H1 (cell line): ENCODE results near the gene CCNB1. TPM values are rescaled to one million over a fixed set of nuclear protein-coding genes. Genes with fewer than 3 reads are reported as not detected.

ENCODE experiments used
- CTCF ChIA-PET: fragments of 300-600 bp; sonication (Branson Sonifier 250); formaldehyde crosslinking; loops from one replicate; lab custom pipeline; 2021; ENCODE audit not compliant: partially characterized antibody; lab: Charles Lee
- POLR2A ChIA-PET: fragments of 300-600 bp; sonication (Branson Sonifier 250); formaldehyde crosslinking; loops from one replicate; lab custom pipeline; 2021; ENCODE audit warnings: inconsistent platforms; ENCODE audit not compliant: partially characterized antibody; lab: Charles Lee
- DNase-seq, 2 experiments: peaks; one replicate each; pipeline versions ENCODE4 v3.0.0 to v3.0.0-alpha.2; 2010 to 2022; ENCODE audit warnings: low spot score in 2 of 2, low read depth in 1 of 2, mixed read lengths in 1 of 2
- FAIRE-seq: peaks from 2 replicates; lab custom pipeline; 2011; peaks lifted over from hg19 to GRCh38; lab: Jason Lieb, UNC
- H2AFZ ChIP-seq: 2 replicates; pipeline ENCODE4 v1.8.1; 2012; ENCODE audit warnings: low read length, inconsistent platforms
- H2AK5ac ChIP-seq: 2 replicates; pipeline ENCODE4 v1.6.1; 2013; ENCODE audit warnings: low read depth, low read length
- H2BK120ac ChIP-seq: replicated peaks from 2 replicates; pipeline ENCODE3; 2013; ENCODE audit warnings: low read depth, low read length, inconsistent platforms
- H2BK12ac ChIP-seq: 2 replicates; pipeline ENCODE4 v1.6.1; 2013; ENCODE audit warnings: low read depth, low read length
- H2BK15ac ChIP-seq: 2 replicates; pipeline ENCODE4 v1.6.1; 2013; ENCODE audit warnings: low read length
- H2BK20ac ChIP-seq: 2 replicates; pipeline ENCODE4 v1.6.1; 2013; ENCODE audit warnings: low read length
- H2BK5ac ChIP-seq: 2 replicates; pipeline ENCODE4 v1.6.1; 2013; ENCODE audit warnings: low read depth, low read length
- H3K14ac ChIP-seq: 2 replicates; pipeline ENCODE4 v1.6.1; 2013; ENCODE audit warnings: inconsistent platforms; ENCODE audit not compliant: insufficient read length
- H3K18ac ChIP-seq: 2 replicates; pipeline ENCODE4 v1.6.1; 2013; ENCODE audit warnings: low read length; ENCODE audit errors: extremely low read depth
- H3K23ac ChIP-seq: 2 replicates; pipeline ENCODE4 v1.6.1; 2013; ENCODE audit warnings: inconsistent platforms; ENCODE audit not compliant: insufficient read length
- H3K23me2 ChIP-seq: 2 replicates; pipeline ENCODE4 v1.6.1; 2013; ENCODE audit warnings: low read depth, low read length
- H3K27ac ChIP-seq: 2 replicates; pipeline ENCODE4 v1.6.1; 2011; ENCODE audit warnings: low read depth, low read length, inconsistent platforms
- H3K27me3 ChIP-seq, 4 experiments: replicated peaks in 1 of 4; 1 replicate in 1 of 4; 2 replicates in 3 of 4; pipeline versions ENCODE4 v1.6.1 to v1.8.1; 2011 to 2013; ENCODE audit warnings: low read length in 3 of 4, mild to moderate bottlenecking in 3 of 4, inconsistent platforms in 2 of 4, mixed read lengths in 2 of 4, moderate library complexity in 1 of 4; ENCODE audit not compliant: control insufficient read depth in 3 of 4, insufficient read depth in 3 of 4; ENCODE audit errors: extremely low read depth in 1 of 4
- H3K36me3 ChIP-seq, 4 experiments: 2 replicates each; pipeline versions ENCODE4 v1.6.1 to v1.8.1; 2011 to 2013; ENCODE audit warnings: mild to moderate bottlenecking in 4 of 4, low read length in 3 of 4, moderate library complexity in 2 of 4, control low read depth in 1 of 4, inconsistent platforms in 1 of 4; ENCODE audit not compliant: insufficient read depth in 4 of 4, control insufficient read depth in 2 of 4
- H3K4ac ChIP-seq: replicated peaks from 2 replicates; pipeline ENCODE3; 2013; ENCODE audit warnings: low read length, low read depth, mixed read lengths, inconsistent platforms; ENCODE audit not compliant: insufficient read length
- H3K4me1 ChIP-seq, 4 experiments: replicated peaks in 1 of 4; 1 replicate in 1 of 4; 2 replicates in 3 of 4; pipeline versions ENCODE4 v1.6.1 to v1.8.1; 2011 to 2013; ENCODE audit warnings: low read length in 3 of 4, inconsistent platforms in 2 of 4, mixed read lengths in 1 of 4; ENCODE audit not compliant: insufficient read depth in 4 of 4, control insufficient read depth in 3 of 4
- H3K4me2 ChIP-seq, 2 experiments: 2 replicates each; pipeline versions ENCODE4 v1.6.1 to v1.8.1; 2011 to 2013; ENCODE audit warnings: low read depth in 2 of 2, low read length in 2 of 2, control low read depth in 1 of 2, inconsistent platforms in 1 of 2, mild to moderate bottlenecking in 1 of 2; ENCODE audit not compliant: insufficient read depth in 1 of 2
- H3K4me3 ChIP-seq, 4 experiments: fragments of 200-600, 300-600 bp in 1 of 4; sonication (generic), shearing (Covaris generic), sonication (Bioruptor Twin) in 1 of 4; 2 replicates each; pipeline versions ENCODE4 v1.5.1 to v1.8.1; 2011 to 2016; ENCODE audit warnings: low read length in 4 of 4, low read depth in 3 of 4, control low read depth in 2 of 4, inconsistent platforms in 2 of 4, mild to moderate bottlenecking in 2 of 4, mixed read lengths in 1 of 4, moderate library complexity in 1 of 4; ENCODE audit not compliant: insufficient read depth in 2 of 4; ENCODE audit errors: extremely low read depth in 1 of 4
- H3K56ac ChIP-seq: replicated peaks from 2 replicates; pipeline ENCODE3; 2013; ENCODE audit warnings: low read depth, mild to moderate bottlenecking, mixed read lengths, low read length, inconsistent platforms; ENCODE audit not compliant: insufficient read length
- H3K79me1 ChIP-seq: 2 replicates; pipeline ENCODE4 v1.6.1; 2013; ENCODE audit warnings: low read depth, low read length, control low read depth
- H3K79me2 ChIP-seq, 2 experiments: 2 replicates each; pipeline versions ENCODE4 v1.6.1 to v1.8.1; 2012 to 2013; ENCODE audit warnings: low read length in 2 of 2, mild to moderate bottlenecking in 2 of 2, inconsistent platforms in 1 of 2; ENCODE audit not compliant: insufficient read depth in 2 of 2, control insufficient read depth in 1 of 2
- H3K9ac ChIP-seq, 4 experiments: replicated peaks in 1 of 4; 1 replicate in 1 of 4; 2 replicates in 3 of 4; pipeline versions ENCODE4 v1.6.1 to v1.8.1; 2011 to 2013; ENCODE audit warnings: low read depth in 3 of 4, low read length in 3 of 4, control low read depth in 2 of 4, mild to moderate bottlenecking in 2 of 4, moderate library complexity in 2 of 4, inconsistent platforms in 1 of 4; ENCODE audit errors: extremely low read depth in 1 of 4
- H3K9me3 ChIP-seq, 2 experiments: 2 replicates each; pipeline versions ENCODE4 v1.6.1 to v1.8.1; 2012 to 2013; ENCODE audit warnings: mild to moderate bottlenecking in 2 of 2, moderate library complexity in 2 of 2, control low read depth in 1 of 2, inconsistent platforms in 1 of 2, low read depth in 1 of 2, low read length in 1 of 2, mixed read lengths in 1 of 2; ENCODE audit not compliant: insufficient read depth in 2 of 2
- H4K20me1 ChIP-seq, 2 experiments: replicated peaks in 1 of 2; 2 replicates each; pipeline versions ENCODE3 to v1.8.1; 2011 to 2013; ENCODE audit warnings: inconsistent platforms in 2 of 2, low read length in 2 of 2, mild to moderate bottlenecking in 1 of 2; ENCODE audit not compliant: insufficient read depth in 2 of 2, control insufficient read depth in 1 of 2
- H4K5ac ChIP-seq: 2 replicates; pipeline ENCODE4 v1.6.1; 2013; ENCODE audit warnings: low read length, low read depth, mixed read lengths, inconsistent platforms; ENCODE audit not compliant: insufficient read length
- H4K8ac ChIP-seq: 2 replicates; pipeline ENCODE4 v1.8.0; 2013; ENCODE audit warnings: mild to moderate bottlenecking, moderate library complexity, low read length, inconsistent platforms; ENCODE audit not compliant: insufficient read depth; ENCODE audit errors: extremely low read depth
- H4K91ac ChIP-seq: replicated peaks from 2 replicates; pipeline ENCODE3; 2013; ENCODE audit warnings: low read length, mixed read lengths, inconsistent platforms; ENCODE audit not compliant: insufficient read length
- CBX5 ChIP-seq: fragments of 300-800, 300-1000 bp; sonication (generic); IDR thresholded peaks from 2 replicates; pipeline ENCODE4 v1.7.1; 2016; ENCODE audit warnings: antibody characterized with exemption, low read length, low read depth
- EP300 ChIP-seq, 2 experiments: IDR thresholded peaks; 1 replicate in 1 of 2; 2 replicates in 1 of 2; pipeline ENCODE4 v1.6.1; 2011 to 2012; ENCODE audit warnings: low read depth in 2 of 2, low read length in 2 of 2, mild to moderate bottlenecking in 2 of 2, borderline replicate concordance in 1 of 2, inconsistent platforms in 1 of 2, moderate library complexity in 1 of 2
- JUND ChIP-seq: IDR thresholded peaks from 2 replicates; pipeline ENCODE4 v1.6.1; 2011; ENCODE audit warnings: mild to moderate bottlenecking, improper control_type of control experiment, low read length
- MAFK ChIP-seq: IDR thresholded peaks from 2 replicates; pipeline ENCODE4 v1.6.1; 2012; ENCODE audit warnings: low read depth, mild to moderate bottlenecking, improper control_type of control experiment, low read length
- NANOG ChIP-seq: IDR thresholded peaks from 2 replicates; pipeline ENCODE4 v1.6.1; 2011; ENCODE audit warnings: low read length, low read depth, mild to moderate bottlenecking, inconsistent platforms; ENCODE audit not compliant: insufficient read depth, poor library complexity, severe bottlenecking
- POLR2AphosphoS5 ChIP-seq: IDR thresholded peaks from 2 replicates; pipeline ENCODE4 v1.6.1; 2011; ENCODE audit warnings: low read depth, low read length
- SAP30 ChIP-seq: fragments of 300-600 bp; sonication (generic); IDR thresholded peaks from 2 replicates; pipeline ENCODE4 v1.7.1; 2012; ENCODE audit warnings: low read length, moderate library complexity, mild to moderate bottlenecking, inconsistent platforms; ENCODE audit not compliant: insufficient read depth, insufficient replicate concordance
- SUZ12 ChIP-seq: fragments of 200-600 bp; sonication (generic); IDR thresholded peaks from 2 replicates; pipeline ENCODE4 v1.6.1; 2012; ENCODE audit warnings: mild to moderate bottlenecking, inconsistent platforms, low read length, moderate library complexity, mixed read lengths
- TAF1 ChIP-seq: IDR thresholded peaks from 2 replicates; pipeline ENCODE4 v1.6.1; 2011; ENCODE audit warnings: mild to moderate bottlenecking, low read depth, low read length
- TBP ChIP-seq: IDR thresholded peaks from 2 replicates; pipeline ENCODE4 v1.6.1; 2011; ENCODE audit warnings: low read depth, low read length, improper control_type of control experiment
- WGBS, 2 experiments: shearing (Covaris generic) in 1 of 2; methylation state at CpG; one replicate each; pipeline versions ENCODE4 v1.1.6 to v1.1.7; 2013 to 2015; ENCODE audit warnings: low lambda C conversion rate in 2 of 2, mixed read lengths in 2 of 2, inconsistent platforms in 1 of 2, low coverage in 1 of 2, missing lambda C conversion rate in 1 of 2; ENCODE audit not compliant: insufficient replicate concordance in 2 of 2, insufficient coverage in 1 of 2, insufficient read length in 1 of 2; ENCODE audit errors: extremely low coverage in 1 of 2, missing lambda C conversion rate in 1 of 2; 5-methylcytosine and 5-hydroxymethylcytosine counted together
- polyA plus RNA-seq, 7 experiments: library from polyadenylated mRNA; depleted of rRNA in 3 of 7; stranded (reverse) in 5 of 7; unstranded in 2 of 7; fragments of >200 nt in 5 of 7; fragments of 200-250 nt in 2 of 7; gene quantifications; 1 replicate in 5 of 7; 2 replicates in 1 of 7; 4 replicates in 1 of 7; pipeline versions ENCODE4 v1.2.1 to v1.2.3, GENCODE V29; 2011 to 2013; ENCODE audit warnings: missing spikeins in 2 of 7, mixed read lengths in 2 of 7
- total RNA-seq: library from RNA; stranded (reverse); fragmentation: NEBNext Ultra II Directional; extraction: Animal tissue kit (Norgen Biotek cat#: 25700); gene quantifications from 2 replicates; pipeline ENCODE4 v1.2.1, GENCODE V29; 2021

Gene CCNB1
- total and polyA plus RNA-seq, 2 of the 8 experiments (the other 6 are each of a cell fraction or from before 2014, with no cell fraction given) = 122 to 338 TPM

DNA sequence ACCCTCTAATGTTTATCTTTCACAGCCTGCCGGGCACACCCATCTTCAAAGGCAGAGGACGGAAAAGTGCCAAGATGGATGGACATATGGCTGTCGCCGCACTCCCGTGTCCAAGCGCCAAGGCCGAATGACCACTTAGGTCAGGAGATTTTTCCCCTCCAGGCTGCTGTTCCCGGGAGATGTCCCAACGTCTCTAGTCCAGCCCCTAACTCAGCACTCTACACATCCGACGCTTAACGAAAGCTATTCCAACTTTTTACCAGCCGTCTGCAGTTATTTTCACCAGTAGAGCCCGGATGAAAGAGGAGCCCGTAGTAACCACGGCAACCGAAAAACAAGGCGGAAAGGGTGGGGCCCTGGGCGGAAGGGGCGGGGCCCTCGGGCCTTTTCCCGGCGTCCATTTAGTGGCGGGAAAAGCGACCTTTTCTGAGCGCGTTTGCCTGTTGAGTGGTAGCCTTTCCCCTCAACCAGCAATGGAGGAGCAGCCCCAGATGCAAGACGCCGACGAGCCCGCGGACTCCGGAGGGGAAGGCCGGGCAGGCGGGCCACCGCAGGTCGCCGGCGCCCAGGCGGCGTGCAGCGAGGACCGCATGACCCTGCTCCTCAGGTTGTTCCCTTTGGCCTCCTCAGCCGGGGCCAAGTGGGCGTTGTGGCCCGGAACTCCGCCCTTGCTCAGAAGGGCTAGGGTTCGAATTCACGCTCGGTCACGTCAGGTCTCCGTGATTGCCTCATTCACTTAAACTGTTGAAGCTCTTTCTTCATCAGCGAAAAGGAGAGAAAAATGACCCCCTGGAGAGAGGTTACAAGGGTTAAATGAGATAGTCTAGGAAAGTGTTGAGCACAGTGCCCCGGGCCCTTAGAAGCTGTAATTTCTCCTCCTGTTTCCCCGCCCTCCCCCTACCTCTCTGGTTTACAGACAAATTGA is 22.5 kb downstream of the CCNB1 start, which contains the start of gene CENPH:
Gene CENPH (plus strand): TSS at position 422 of the 925 bp plus-strand sequence. CDS start 52 bp downstream, at position 474.
- Histone ChIP-seq H3K23me2 (peaks cover 8% of the 10 kb centered on the region; the same call in 1 of the 2 replicates), H4K5ac (peak within 1 kb of the TSS; percentile 94), H2BK15ac (no peak within 1 kb of the TSS), H2BK20ac (no peak within 1 kb of the TSS), H3K23ac (no peak within 1 kb of the TSS), H3K18ac (peak within 1 kb of the TSS; percentile 97), H3K27ac (peak within 1 kb of the TSS; percentile 98), H3K79me2 (peaks cover 0 to 13% of the 10 kb centered on the region in 2 experiments; a peak in 1 of 4 replicates), H3K9ac (peak within 1 kb of the TSS; percentile 97 to 99 (median 99)), H2BK12ac (peak within 1 kb of the TSS; percentile 60; the same call in 1 of the 2 replicates), H3K4ac (no peak within 1 kb of the TSS), H3K79me1 (peaks cover 3% of the 10 kb centered on the region), H3K56ac (peak within 1 kb of the TSS; percentile 92), H3K4me1 (no peaks in the 10 kb centered on the region), H4K8ac (peak within 1 kb of the TSS; percentile 100), H3K4me3 (peak within 1 kb of the TSS; percentile 84 to 96 (median 92)), H3K27me3 (no peaks in the 10 kb centered on the region), H2BK5ac (peak within 1 kb of the TSS; percentile 91), H3K36me3 (peaks cover 7 to 30% (median 17%) of the 10 kb centered on the region in 4 experiments), H4K91ac (no peak within 1 kb of the TSS), H2BK120ac (no peak within 1 kb of the TSS), H2AK5ac (0 out of 2 replicates have a peak within 1 kb of the TSS, but pooled peaks have one; percentile 24), H3K14ac (no peak within 1 kb of the TSS), H2AFZ (peak within 1 kb of the TSS; percentile 99), H3K9me3 (no peaks in the 10 kb centered on the region), H4K20me1 (no peaks in the 10 kb centered on the region), H3K4me2 (peak within 1 kb of the TSS; percentile 81 to 86)
- FAIRE-seq (peak; percentile 48), DNase-seq (peak; percentile 54 to 98)
- CTCF ChIA-PET = interaction anchor here (1.1 to 1.7 kb wide), 5 partner anchors 12 to 183 kb away, joined by 3 to 6 read pairs (median 4); partner anchors contain the start of gene SLC30A5
- POLR2A ChIA-PET = interaction anchor here (0.6 to 3.9 kb wide), 35 partner anchors 7 to 226 kb away, joined by 3 to 34 read pairs (median 5); partner anchors contain the start of genes CCNB1, CDK7, MARVELD2 and SLC30A5
- WGBS, 2 experiments = 1% methylated on average over 48 of the region's 55 CpGs; no CpG with 5 or more reads in 1 of the 2 experiments
- TF ChIP-seq MAFK (no peak), SAP30 (no peak), CBX5 (no peak), POLR2AphosphoS5 (peak; percentile 94), TAF1 (peak; percentile 91), EP300 (IDR thresholded peaks at IDR 0.05; ENCODE audit: borderline replicate concordance in 1 of 2, low read depth in 2 of 2, low read length in 2 of 2) (no peak), TBP (peak; percentile 87), SUZ12 (no peak), NANOG (no peak), JUND (no peak)
